ENCODE measurements around the gene PACS1.

Gene PACS1

GRCh38 chr11:66062408-66062807 is 7.7 kb upstream of the PACS1 start:
- no peak overlapping the region for H3K27ac ChIP-seq
- no peak for TF ChIP-seq CTCF (conservative IDR thresholded peaks at IDR 0.05)
- TF ChIP-seq ZFX (IDR thresholded peaks at IDR 0.05), result no peak

GRCh38 chr11:66063900-66064299 is 6.2 kb upstream of the PACS1 start:
- TF ChIP-seq CTCF (conservative IDR thresholded peaks at IDR 0.05), result no peak
- no peak for TF ChIP-seq ZFX (IDR thresholded peaks at IDR 0.05)
- no peak overlapping the region for H3K27ac ChIP-seq

- no peak for TF ChIP-seq ZFX (IDR thresholded peaks at IDR 0.05)
- TF ChIP-seq CTCF (conservative IDR thresholded peaks at IDR 0.05), result no peak
- H3K27ac ChIP-seq, result no peak overlapping the region
Observed at GRCh38 chr11:66064571-66064970, 5.5 kb upstream of the PACS1 start.

GRCh38 chr11:66066751-66067150 is 3.3 kb upstream of the PACS1 start:
- H3K27ac ChIP-seq, result no peak overlapping the region
- TF ChIP-seq ZFX (IDR thresholded peaks at IDR 0.05) (no peak), CTCF (conservative IDR thresholded peaks at IDR 0.05) (no peak)

GRCh38 chr11:66067640-66068039 is 2.4 kb upstream of the PACS1 start:
- no peak overlapping the region for H3K27ac ChIP-seq
- no peak for TF ChIP-seq ZFX (IDR thresholded peaks at IDR 0.05)
- no peak for TF ChIP-seq CTCF (conservative IDR thresholded peaks at IDR 0.05)

GRCh38 chr11:66068154-66068821 is 1.8 kb upstream of the PACS1 start:
- H3K27ac ChIP-seq, result no peak overlapping the region
- TF ChIP-seq CTCF (conservative IDR thresholded peaks at IDR 0.05), result peak; percentile 93
- no peak for TF ChIP-seq ZFX (IDR thresholded peaks at IDR 0.05)

GRCh38 chr11:66068923-66069714 is 953 bp upstream of the PACS1 start:
- peak overlapping the region; percentile 73 for H3K27ac ChIP-seq
- no peak for TF ChIP-seq CTCF (conservative IDR thresholded peaks at IDR 0.05)
- TF ChIP-seq ZFX (IDR thresholded peaks at IDR 0.05), result no peak
